NK-92 treated with Interleukin-12 subunit alpha and Interleukin-12 subunit beta, amount 100 ng/mL, for 24 hours (cell line): ENCODE results near the gene ACAP2.

Source experiments
- DNase-seq: peaks from one replicate; lab custom pipeline; 2025; lab: John Stamatoyannopoulos, UW

Gene ACAP2

DNA sequence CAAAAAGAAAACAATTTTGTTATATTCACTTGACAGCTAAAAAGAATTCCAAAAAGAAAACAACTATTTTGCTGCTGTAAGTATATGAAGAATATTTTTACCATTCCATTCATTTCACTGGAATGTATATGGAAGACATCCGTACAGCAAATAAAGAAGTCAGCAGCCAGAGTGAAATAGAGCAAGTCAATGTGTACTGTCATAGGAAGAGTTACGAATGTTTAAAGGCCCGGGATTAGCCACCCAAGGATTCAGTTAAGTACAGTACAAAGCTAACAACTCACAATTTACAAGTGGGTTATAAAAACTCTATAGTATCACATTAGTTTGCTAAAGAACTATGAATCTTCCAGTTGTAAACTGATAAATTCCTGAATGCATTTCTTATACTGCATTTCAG is 157.4 kb downstream of the ACAP2 start:
- no peak for DNase-seq

DNA sequence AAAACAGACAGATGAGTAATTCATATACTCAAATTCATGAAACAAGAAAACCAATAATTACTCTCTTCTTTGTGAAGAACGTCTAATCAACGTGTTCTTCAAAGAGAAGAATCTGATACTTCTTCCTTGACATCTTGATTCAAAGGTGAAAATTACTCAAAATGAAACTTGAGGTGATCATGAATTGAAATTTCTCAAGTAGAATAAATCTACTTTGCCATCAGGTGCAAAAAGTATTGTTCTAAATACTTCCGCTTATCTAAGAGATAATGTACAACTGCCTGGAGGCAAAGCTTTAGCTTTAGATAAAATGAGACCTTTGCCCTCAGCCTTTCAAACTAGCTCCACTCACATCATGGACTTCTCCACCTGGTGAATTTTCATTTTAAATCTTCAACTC is 158.0 kb downstream of the ACAP2 start:
- no peak for DNase-seq

DNA sequence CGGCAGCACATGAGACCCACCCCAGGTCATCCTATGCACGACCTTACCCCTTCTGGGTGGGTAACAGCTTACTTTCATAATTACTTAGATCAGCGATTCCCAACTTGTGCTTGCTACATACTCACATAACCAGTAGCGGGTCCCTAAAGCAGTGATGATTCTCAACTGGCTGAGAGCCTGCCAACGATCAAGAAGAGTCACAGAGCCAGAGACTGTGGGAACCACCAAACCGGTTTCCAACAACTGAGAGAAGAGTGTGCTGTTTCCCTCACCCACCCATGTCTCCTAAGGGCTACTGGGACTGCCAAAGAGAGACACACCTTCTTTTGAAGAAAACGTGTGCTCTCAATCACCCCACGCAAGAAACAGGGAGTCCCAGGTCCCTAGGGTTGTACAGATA is 159.9 kb downstream of the ACAP2 start:
- no peak for DNase-seq

DNA sequence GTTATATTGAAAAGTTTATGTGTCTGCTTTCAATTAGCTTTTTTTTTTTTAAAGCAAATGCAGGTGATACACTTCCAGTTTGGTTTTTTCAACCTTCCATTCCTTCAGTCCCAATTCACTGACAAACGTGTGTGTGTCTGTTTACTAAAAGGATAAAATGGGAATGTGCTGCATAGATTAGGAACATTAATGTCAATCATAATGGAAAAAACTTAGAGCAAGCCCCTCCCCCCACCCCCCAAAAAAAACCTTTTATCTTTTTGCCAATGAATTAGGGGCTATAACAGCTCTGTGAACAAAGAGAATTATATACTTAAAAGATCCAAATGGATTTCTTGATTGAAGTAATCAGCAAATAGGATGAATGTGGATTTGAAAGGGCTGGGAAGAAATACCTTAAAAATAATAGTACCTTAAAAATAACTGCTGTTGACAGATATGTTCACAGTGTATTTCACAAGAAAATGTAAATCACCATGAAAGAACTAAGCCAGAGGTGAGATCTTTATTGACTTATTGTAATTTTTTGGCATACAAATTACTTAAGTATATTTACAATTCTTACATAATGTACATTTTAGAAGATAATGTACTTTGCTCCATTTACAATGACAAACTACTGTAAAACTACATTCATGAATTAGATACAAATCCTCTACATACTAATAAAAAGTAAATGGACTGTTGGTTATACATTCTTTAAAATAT is 168.4 kb downstream of the ACAP2 start:
- DNase-seq, result no peak

DNA sequence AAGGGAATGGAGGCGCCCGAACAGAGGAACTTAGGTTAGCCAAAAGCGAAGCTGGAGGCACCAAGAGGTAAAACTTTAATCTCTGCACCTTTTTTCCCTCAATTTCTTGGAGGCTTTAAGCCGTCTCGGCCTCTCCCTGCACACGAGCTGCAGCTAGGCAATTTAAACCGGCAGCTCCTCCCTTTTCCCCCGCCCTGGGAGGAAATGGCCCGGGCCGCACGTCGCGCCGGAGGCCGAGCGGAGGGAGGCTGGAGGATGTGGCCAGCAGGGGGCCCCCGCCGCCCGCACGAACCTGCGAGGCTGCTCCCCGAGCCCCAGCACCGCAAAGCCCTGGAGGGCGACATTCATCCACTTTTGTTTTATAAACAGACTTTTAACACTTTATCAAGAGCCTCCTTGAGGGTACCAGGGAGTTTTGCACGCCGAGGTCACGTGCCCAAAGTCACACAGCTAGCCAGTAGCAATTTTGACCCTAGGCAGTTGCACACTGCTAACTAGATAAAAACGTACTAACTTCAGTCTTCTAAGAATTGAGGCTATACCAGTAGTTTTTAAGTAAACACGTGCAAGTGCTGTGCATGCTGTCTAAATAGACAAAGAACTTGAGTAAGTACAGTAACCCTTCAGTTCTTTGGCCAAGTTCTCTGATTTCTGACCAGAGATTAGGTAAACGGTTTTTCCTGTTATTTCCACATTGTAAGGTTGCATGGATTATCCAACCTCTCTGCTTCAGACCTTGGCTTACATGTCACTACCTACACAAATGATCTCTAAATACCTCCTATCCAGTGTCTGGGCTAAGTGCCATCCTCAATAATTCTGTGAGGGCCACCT is 171.2 kb downstream of the ACAP2 start:
- DNase-seq, result peak; percentile 81

DNA sequence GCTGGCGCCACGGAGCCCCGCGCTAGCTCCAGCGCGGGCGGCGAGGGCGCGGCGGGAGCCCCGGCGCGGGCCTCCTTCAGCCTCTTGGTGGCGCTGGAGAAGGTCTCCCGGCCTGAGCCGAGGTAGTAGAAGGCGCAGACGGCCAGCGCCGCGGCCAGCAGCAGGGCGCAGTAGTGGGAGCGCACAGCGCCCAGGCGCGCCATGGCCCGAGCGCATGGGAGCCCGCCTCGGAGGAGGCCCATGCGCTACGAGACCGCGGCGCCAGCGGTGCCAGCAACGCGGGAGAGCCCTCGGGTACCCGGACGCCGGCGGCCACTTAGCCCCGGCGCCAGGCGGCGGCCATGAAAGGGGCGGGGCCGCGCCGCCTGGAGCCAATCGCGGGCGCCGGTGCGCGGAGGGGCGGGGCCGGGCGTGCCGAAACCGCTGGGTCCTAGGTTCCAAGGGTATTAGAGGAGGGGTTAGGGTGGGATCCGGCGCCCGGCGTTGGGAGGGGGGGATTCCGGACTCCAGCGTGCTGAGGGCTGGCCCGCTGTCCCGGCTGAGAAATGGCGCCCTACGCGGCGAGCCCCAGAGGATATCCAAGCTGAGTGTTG is 171.9 kb downstream of the ACAP2 start, which contains the start of gene XXYLT1:
TSS of gene XXYLT1 (minus strand) at position 343 of the 593 bp plus-strand sequence. CDS start at position 242, 101 bp downstream.
- DNase-seq, result peak; percentile 79

DNA sequence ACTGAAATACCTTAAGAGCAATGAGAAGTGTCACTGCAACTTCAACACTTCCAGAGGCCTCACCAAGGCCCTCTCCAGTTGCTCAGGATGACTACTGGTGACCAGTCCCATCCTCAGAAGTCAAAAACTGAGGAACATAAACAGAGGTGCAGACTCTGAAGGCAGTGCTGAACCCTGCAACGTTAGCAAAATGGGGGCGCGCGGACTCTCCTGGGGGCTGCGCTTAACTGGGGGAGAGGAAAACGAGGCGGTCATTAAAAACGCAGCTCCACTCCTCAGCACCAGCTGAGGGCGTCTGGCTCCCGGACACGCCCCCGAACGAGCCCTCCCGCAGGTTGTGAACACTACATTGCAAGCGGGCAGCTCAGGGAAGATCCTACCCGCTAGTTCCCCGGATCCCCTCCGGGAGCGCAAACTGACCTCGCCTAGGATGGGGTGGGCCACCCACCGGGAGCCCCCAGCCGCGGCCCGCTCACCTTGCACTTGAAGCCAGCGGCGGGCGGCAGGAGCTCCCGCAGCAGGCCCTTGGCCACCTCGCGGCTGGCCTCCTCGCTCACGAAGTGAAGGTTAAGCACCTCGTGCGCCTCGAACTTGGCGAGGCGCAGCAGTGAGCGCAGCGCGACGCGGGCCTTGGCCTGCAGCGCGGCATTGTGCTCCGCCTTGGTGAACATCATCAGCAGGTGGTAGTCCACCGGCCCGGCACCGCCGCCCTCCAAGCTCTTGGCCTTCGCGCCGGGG is 172.6 kb downstream of the ACAP2 start:
- DNase-seq, result no peak

DNA sequence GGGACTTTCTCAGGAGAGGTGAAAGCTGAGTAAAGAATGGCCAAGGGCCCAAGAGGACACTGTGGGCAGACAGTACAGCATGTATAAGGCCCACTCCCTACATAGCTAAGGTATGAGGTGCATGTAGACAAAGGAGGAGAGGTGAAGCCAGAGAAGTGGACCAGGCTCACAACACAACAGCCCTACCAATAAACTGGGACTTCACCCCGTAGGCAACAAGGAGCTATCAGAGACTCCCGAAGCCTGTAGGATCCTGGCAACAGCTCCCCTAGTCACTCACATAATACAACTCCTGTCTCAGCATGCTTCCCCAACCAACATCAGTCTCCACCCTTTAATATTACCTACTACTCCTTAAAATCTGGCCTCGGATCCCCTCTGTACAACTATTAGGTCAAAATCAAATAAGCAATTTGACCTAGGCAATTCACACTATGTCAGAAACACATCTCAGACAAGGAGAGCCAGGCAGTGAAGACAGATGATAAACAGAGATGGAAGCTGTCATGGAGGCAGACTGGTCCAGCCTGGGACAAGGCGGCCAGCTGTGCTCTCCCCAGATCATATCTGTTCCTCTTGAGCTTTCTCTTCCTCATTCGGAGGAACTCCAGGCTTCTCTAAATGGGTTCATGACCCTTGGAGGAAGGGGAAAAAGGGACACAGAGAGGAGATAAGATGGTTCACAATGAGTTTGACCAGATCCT is 173.3 kb downstream of the ACAP2 start:
- no peak for DNase-seq

DNA sequence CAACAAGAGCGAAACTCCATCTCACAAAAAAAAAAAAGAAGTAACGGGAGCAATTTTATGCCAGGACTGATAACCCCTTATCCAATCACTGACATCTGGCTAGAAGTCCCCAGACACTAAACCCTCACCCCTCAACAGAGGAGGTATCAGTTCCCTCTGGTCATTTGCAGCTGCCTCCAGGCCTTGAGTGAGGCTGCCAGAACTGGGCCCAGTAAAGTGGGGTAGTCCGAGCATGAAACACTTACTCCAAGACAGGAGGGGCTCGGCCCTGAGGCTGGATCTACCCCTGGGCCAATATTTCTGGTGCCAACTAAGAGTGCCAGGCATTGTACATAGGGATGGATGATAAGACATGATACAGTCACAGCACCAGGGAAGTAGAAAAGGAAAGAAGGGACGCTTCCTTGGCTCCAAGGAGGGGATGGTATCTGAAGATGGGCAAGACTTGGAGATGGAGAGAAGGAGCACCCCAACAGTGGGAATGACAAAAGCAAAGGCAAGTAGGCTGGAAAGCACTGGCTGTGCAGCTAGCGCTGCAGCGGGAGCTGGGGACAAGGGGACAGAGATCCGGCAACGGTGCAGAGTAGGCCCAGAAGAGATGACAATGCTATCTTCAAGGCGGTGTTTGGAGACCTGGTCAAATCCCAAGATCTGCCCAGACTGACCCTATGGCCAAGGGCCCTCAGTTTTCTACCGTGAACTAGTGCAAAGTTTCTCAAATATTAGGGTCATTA is 174.1 kb downstream of the ACAP2 start:
- DNase-seq, result no peak

DNA sequence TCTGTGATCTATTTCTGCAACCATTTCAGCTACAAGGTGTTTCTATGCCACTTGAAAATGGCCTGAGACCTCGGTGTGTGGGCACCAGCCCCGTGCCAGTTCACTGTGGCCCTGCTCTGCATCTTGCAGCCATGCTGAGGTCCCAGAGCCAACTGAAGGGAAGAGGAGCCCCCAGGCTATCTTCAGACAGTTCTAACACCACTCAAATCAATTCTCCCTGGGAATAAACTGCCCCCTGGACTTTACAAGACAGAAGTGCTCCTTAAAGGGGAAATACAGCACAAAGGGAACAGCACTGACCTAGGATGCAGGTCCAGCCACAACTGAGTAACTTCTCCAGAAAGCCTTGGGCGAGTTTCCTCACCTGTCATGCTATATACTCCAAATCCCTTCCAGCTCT is 175.7 kb downstream of the ACAP2 start:
- DNase-seq, result no peak

DNA sequence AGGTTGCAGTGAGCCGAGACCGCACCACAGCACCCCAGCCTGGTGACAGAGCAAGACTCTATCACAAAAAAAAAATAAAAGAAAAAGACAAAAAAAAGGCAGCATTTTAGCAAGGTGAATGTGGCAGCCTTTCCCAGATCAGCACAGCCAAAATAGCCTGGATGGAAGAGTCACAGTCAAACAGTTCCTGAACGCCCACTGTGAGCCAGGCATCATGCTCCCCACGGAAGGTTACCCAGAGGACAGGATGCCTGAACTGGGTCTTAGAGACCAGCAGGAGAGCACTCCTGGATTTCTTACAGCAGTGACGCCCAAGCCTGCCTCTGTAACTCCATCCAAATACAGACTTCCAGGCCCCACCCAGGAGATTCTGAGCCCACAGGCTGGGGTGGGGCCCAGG is 176.4 kb downstream of the ACAP2 start:
- DNase-seq, result no peak

DNA sequence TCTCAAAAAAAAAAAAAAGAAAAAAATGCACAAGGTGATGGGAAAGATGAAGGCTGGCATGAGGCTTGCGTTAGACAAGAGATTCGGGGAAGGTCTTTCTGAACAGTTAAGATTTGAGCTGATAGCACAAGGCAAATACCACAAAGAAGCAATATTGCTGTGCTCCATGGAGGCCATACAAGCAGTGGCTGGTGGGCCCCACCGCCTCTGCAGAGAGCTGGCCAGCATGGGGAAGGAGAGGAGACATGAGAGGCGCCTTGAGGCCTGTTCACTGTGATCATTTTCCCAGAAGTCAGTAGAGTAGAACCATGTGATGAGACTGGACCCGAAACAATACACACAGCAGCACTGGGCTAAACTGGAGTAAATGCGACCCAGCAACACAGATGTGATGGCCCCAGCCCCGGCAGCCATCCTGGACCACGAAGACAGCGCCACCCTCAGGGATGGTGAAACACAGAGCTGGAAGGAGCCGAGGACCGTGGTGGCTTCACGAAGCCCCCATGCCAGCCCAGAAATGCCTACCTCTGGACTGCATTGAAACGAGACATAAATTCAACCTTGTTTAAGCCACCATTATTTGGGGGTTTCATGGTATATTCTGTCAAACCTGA is 177.3 kb downstream of the ACAP2 start:
- no peak for DNase-seq

DNA sequence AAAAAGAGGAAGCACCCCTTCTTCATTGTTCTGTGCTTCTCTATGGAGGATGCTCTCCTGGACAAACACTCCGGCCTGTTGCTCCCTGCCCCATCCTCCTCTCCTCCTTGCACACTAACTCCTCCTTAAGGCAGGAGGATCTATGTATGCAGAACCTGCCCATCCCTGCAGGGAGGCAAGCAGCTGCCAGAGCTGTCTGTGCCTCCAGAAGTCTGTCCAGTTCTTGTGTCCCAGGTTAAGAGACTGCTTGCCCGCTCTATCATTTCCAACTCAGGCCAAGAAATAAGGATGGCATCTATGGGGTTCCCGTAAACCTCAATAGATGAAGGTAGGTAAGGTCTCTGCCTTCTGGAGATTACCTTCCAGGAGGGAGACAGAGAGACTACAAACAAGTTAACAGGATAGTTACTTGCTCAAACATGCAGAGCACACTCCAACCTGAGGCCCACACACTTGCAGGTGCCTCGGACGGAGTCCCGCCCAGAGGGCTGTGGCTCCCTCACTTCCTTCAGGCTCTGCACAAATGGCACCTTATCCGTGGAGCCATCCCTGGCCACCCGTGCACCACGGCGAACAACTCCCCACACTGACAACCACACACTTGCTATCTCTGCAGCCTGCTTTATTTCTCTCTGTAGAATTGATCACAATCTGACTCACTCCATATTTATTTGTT is 178.8 kb downstream of the ACAP2 start:
- DNase-seq, result no peak

DNA sequence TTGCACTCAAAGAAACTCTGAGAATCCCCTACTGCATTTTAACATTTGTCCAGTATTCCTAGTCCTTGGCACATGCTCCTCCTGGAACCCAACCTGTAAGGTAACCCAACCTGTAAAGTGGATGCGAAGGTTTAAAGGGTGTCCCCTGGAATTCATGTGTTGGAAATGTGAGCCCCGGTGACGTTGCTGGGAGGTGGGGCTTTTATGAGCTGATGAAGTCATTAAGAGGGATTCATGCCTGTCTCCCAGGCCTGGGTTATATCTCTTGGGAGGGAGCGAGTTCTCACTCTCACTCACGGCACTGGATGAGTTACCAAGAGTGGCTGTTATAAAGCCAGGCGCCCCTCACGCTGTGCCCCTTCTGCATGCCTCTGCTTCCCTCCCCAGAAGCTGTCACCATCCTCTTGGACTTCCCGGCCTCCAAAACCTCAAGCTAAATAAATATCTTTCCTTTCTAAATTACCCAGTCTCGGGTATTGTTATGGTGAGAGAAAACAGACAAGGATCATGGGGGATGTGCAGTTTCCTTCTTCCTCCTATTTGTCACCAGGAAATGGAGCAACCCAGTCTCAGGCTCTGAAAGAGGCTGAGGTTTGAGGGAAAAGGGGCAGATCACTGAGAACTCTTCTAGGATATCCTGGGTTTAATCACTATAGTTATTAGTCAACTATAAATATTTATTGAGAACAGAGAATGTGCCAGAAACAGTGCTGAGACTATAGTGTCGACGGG is 179.5 kb downstream of the ACAP2 start:
- DNase-seq, result no peak

DNA sequence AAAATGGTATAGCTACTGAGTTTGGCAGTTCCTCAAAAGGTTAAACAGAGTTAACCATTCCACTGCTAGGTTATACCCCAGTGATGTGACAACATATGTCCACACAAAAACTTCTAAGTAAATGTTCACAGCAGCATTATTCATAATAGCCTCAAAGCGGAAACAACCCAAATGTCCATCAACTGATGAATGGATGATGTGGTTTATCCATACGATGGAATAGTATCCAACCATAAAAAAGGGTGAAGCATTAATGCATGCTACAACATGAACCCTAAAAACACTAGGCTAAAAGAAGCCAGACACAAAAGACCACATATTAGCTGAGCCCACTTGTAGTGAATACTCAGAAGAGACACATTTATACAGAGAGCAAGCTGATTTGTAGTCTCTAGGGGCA is 180.9 kb downstream of the ACAP2 start:
- no peak for DNase-seq

DNA sequence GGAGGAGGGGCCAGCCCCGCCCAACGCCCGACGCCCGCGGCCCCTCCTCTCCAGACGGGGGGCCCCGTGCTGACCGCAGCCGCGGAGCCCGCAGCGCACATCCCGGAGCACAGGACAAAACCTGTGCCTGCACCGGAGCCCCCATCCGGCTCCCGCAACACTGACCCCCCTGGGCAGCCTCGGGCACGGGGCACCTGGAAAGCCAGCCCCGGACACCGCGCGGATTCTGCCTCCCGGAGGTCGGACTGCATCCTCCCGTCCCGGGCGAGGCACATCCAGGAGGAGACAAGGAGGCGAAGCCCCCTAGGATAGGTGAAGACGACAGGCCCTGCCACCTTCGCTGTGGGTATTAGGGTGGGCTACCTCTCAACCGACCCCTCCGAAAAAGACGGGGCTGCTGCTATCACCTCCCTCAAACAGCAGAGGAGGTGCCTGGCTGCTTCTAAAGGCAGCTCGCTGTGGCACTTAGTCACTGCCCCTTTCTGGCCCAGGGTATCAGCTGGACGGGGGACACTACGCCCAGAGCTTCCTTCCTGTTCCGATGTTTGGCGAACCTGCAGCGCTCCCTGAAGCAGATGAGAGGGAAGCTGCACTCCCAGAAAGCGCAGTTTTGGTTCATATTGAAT is 182.4 kb downstream of the ACAP2 start:
- DNase-seq, result no peak

DNA sequence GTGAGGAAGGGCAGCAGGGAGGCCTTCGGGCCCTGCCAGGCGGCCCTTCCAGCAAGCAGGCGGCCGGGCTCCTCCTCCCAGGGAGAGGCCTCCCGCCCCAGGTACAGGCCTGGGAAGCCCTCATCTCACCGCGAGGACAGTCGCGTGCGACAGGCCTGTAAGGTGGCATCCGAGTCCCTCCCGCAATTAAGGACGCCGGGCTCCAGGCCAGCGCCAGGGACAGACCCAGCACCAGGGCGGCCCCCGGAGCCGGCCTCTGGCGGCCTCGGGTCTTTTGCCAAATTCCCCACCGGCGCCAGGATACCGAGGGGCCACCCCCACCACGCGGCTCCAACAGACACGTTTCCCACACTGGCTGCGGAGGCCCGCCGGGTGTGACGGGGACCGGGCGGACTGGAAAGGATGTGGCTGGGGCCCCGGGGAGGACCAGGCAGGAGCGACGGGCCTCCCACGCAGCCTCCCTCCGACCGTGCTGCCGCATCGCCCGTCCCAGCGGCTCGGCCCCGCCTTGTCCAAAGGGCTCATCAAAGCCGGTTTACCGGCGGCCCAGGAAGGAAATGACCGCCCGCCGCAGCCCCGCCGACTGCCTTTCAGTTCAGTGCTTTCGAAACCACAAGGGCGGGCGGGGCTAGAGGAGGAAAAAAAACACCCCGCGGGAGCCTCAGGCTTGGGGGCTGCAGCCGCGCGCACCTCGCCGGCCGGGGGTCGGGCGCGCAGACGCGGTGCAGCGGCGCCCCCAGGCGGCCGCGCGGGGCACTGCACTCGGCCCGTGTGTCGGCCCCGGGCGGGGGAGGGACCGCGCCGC is 183.1 kb downstream of the ACAP2 start:
- DNase-seq, result peak; percentile 90

DNA sequence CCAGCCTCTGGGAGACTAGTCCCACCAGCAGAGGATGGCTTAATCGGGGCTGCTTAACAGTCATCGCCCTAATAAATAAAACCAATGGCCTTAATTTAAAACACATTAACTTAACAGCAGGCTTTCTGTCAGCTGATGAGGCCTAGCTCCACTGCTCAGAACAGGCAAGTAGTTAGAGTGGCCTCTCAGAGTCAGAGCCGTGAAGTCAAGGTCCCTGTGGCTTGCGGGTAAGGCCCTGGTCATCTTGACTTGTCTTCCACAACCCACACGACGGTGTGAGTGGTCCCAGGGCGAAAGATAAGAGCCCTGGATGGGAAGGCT is 183.7 kb downstream of the ACAP2 start:
- DNase-seq, result no peak
